ENCODE data around the gene RBBP5.

Gene RBBP5

DNA sequence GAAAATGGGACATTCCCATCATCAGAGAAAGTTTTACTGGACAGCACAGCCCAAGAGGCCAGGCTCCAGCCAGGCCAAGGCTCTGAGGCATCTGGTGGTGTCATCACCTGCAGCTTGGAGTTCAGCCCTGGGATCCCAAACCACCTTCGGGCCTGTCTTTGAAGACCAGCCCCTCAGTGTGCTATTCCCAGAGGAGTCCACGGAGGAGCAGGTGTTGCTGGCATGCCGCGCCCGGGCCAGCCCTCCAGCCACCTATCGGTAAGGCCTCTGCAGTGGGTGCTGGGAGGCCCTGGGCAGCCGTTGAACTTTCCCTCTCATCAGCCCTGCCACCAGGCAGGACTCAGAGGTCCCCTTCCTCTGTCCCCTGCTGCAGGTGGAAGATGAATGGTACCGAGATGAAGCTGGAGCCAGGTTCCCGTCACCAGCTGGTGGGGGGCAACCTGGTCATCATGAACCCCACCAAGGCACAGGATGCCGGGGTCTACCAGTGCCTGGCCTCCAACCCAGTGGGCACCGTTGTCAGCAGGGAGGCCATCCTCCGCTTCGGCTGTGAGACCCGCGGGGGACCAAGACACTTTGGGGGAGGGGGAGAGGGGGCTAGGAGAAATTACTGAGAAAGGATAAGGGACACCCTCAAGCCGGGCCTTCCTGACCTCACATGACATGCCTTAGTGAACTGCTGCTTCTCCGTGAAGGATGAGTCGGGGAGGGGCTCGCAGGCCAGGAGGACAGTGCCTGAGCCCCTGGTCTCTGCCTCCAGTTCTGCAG, 63.8 kb downstream of the RBBP5 start:
- no peak for DNase-seq (ENCODE audit: low read depth in 1 of 2, low spot score in 1 of 2)
- TF ChIP-seq JUND (IDR thresholded peaks at IDR 0.05; ENCODE audit: low read depth): no peak
- in situ Hi-C loops (cut with HindIII; ENCODE audit: low pct_unique_long_range_greater_than_20kb, low sequenced_read_pairs): no loop called here

DNA sequence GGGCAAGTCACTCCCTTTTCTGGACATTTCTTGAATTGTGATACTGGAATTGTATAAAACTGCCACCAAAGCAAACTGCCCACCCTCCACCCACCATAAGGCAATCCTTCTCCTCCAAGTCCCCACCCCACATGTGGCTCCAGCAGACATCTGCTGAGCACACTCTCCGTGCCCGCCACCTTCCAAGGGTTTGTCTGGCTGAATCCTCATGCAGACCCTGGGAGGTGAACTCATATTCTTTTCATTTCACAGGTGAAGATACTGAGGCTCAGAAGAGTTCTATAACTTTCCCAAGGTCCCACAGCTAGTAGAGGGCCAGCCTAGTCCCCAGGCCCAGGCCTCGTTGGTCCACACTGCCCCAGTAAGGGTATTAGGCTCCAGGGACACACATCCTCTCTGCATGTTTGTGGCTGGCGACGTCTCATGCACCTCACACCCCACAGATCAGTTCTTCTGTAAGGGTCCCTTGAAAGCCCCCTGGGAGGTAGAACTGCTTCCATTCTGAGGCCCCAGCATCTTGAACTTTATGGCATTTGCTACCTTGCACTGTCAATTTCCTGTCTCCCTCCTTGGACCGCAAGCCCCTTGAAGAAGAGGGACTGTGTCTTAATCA, 64.7 kb downstream of the RBBP5 start:
- in situ Hi-C loops (cut with HindIII; ENCODE audit: low pct_unique_long_range_greater_than_20kb, low sequenced_read_pairs): no loop called here

DNA sequence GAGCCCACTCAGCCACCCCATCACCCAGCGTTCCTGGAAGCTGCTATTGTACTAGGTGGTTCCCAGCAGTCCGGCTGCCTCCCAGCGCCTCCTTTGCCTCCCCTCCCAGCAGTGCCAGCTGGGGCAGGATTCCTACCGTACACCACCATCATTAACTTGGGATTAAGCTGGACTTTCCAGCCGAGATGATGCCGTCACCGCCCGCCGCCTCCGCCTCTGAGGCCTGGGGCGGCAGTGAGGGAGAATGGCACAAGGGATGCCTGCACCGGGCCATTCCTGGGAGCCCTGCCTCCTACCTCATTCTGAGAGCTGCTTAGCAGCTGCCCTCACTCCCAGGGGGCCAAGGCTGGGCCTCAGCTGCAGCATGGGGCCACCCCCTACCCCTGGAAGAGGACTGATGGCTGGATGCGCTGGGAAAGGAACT, 65.6 kb downstream of the RBBP5 start:
- in situ Hi-C loops (cut with HindIII; ENCODE audit: low pct_unique_long_range_greater_than_20kb, low sequenced_read_pairs): no loop called here
- no peak for DNase-seq (ENCODE audit: low read depth in 1 of 2, low spot score in 1 of 2)
- TF ChIP-seq JUND (IDR thresholded peaks at IDR 0.05; ENCODE audit: low read depth): no peak

More for the DNA sequence above, 64.7 kb downstream of the RBBP5 start:
- no peak for DNase-seq (ENCODE audit: low read depth in 1 of 2, low spot score in 1 of 2)
- no peak for TF ChIP-seq JUND (IDR thresholded peaks at IDR 0.05; ENCODE audit: low read depth)

DNA sequence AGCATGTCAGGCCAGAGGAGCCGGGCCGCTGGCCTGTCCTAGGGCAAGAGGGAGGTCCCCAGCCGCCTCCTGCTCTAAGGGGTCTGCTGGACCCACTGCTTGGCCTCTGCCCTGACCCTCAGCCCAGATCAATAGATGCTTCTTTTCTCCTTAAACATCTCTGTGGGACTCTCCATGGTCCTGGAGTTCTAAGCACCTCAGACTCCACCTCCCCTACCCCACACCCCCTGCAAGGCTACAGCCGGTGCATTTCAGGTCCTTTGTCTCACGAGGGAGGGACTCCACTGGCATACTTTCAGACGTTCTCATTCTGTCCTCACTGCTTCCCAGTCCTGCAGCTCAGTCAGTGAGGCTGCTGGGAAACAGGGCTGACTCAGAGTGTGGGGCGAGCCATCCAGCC, 67.8 kb downstream of the RBBP5 start:
- in situ Hi-C loops (cut with HindIII; ENCODE audit: low pct_unique_long_range_greater_than_20kb, low sequenced_read_pairs): no loop called here
- no peak for TF ChIP-seq JUND (IDR thresholded peaks at IDR 0.05; ENCODE audit: low read depth)
- DNase-seq (ENCODE audit: low read depth in 1 of 2, low spot score in 1 of 2): no peak

- DNase-seq (ENCODE audit: low read depth in 1 of 2, low spot score in 1 of 2): no peak
- in situ Hi-C loops (cut with HindIII; ENCODE audit: low pct_unique_long_range_greater_than_20kb, low sequenced_read_pairs): no loop called here
- TF ChIP-seq JUND (IDR thresholded peaks at IDR 0.05; ENCODE audit: low read depth): no peak
Observed at GRCh38 chr1:205053296-205053695, 68.5 kb downstream of the RBBP5 start.

DNA sequence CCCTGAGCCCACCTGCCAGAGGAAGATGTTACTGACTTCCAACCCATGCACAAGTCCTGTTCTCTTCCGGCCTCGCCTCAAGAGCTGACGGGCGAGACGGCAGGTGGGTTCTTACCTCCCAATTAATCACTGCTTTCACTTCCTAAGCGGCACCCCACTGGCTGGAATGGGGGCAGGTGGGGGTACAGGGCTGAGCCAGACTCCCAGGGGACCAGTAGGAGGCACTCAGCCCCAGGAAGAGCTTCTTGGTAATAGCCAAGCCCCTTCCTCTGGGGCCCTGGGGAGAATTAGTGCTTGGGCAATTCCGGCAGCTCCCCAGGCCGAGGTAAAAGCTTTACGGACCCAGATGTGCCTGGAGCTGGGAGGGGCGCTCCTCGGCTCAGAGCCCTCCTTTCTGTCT, 69.1 kb downstream of the RBBP5 start:
- TF ChIP-seq JUND (IDR thresholded peaks at IDR 0.05; ENCODE audit: low read depth): no peak
- in situ Hi-C loops (cut with HindIII; ENCODE audit: low pct_unique_long_range_greater_than_20kb, low sequenced_read_pairs): no loop called here
- no peak for DNase-seq (ENCODE audit: low read depth in 1 of 2, low spot score in 1 of 2)

DNA sequence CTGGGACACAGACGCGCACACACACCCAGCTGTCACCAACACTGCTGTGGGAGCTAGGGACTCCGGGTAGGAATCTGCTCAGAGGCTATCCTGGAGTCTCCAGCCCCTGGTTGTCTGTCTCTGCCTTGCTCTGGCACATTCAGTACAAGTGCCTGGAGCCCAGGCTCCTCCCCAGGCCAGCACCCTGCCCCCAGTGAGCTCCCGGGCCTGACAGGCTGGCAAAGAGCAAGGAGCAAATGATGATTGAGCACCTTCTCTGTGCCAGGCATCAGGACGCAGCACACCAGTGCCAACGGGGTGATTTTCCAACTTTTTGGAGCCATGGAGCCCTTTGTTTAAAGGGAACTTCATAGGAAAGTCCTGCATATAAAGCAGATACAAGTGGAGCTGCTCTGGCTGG, 72.3 kb downstream of the RBBP5 start:
- in situ Hi-C loops (cut with HindIII; ENCODE audit: low pct_unique_long_range_greater_than_20kb, low sequenced_read_pairs): no loop called here
- TF ChIP-seq JUND (IDR thresholded peaks at IDR 0.05; ENCODE audit: low read depth): no peak
- no peak for DNase-seq (ENCODE audit: low read depth in 1 of 2, low spot score in 1 of 2)

GRCh38 chr1:205048382-205048781, 73.4 kb downstream of the RBBP5 start:
- in situ Hi-C loops (cut with HindIII; ENCODE audit: low pct_unique_long_range_greater_than_20kb, low sequenced_read_pairs): no loop called here
- no peak for TF ChIP-seq JUND (IDR thresholded peaks at IDR 0.05; ENCODE audit: low read depth)
- DNase-seq (ENCODE audit: low read depth in 1 of 2, low spot score in 1 of 2): no peak

DNA sequence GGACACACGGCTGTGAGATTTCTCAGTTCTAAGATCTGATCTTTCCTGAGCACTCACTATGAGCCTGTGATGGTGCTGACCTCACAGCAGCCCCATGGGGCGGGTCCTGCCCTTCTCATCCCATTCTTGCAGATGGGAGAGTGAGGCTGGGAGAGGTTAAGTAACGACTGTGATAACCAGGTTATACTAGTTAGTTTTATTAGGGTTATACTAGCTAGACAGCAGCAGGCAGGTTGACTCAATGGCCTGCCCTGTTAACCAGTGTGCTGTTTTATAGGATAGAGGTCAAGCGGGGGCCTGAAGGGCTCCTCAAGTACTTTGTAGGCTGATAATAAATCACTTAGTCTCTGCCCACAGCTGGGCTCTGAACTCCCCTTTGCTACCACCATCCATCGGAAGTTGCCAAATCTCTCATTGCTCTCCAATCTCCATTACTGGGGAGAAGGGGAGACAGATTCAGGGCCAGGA, 74.0 kb downstream of the RBBP5 start:
- no peak for TF ChIP-seq JUND (IDR thresholded peaks at IDR 0.05; ENCODE audit: low read depth)
- in situ Hi-C loops (cut with HindIII; ENCODE audit: low pct_unique_long_range_greater_than_20kb, low sequenced_read_pairs): no loop called here
- DNase-seq (ENCODE audit: low read depth in 1 of 2, low spot score in 1 of 2): no peak

DNA sequence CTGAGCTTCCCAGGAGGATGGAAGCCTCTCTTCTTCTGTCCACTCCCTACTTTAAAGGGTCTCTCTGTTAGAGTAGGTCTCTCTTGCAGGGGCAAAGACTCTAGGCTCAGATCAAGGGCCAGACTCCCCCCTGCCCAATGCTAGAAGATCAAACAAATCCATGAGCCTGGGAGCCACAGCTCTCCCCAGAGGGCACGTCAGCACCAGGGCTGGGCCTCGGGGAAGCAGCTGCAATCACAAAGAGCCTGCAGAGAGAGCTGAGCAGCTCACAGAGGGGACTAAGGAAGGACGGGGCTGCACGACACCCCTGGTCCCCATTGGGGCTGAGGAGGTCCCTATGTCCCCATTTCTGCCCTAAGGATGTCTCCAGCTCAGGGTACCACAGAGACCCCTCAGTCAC, 74.9 kb downstream of the RBBP5 start:
- no peak for TF ChIP-seq JUND (IDR thresholded peaks at IDR 0.05; ENCODE audit: low read depth)
- no peak for DNase-seq (ENCODE audit: low read depth in 1 of 2, low spot score in 1 of 2)
- in situ Hi-C loops (cut with HindIII; ENCODE audit: low pct_unique_long_range_greater_than_20kb, low sequenced_read_pairs): no loop called here

DNA sequence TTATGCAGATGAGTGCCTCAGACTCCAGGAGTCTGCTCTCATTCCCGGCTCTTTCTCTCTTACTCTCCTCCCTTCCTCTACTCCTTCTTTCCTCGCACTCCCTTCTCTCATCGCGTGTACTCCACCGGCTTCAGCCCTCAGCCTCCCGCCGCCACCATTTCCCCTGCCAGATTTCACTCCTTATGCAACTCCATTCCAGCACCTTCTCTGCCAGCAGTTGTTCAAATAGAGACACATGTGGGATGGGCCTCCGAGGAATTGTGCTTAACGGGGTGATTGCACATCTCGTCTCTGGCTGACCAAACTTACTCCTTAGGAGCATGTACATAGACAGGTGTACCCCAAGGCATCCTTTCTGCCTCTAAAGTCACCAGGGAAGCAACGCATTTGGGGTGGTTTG, 76.6 kb downstream of the RBBP5 start:
- TF ChIP-seq JUND (IDR thresholded peaks at IDR 0.05; ENCODE audit: low read depth): no peak
- in situ Hi-C loops (cut with HindIII; ENCODE audit: low pct_unique_long_range_greater_than_20kb, low sequenced_read_pairs): no loop called here
- DNase-seq (ENCODE audit: low read depth in 1 of 2, low spot score in 1 of 2): no peak

DNA sequence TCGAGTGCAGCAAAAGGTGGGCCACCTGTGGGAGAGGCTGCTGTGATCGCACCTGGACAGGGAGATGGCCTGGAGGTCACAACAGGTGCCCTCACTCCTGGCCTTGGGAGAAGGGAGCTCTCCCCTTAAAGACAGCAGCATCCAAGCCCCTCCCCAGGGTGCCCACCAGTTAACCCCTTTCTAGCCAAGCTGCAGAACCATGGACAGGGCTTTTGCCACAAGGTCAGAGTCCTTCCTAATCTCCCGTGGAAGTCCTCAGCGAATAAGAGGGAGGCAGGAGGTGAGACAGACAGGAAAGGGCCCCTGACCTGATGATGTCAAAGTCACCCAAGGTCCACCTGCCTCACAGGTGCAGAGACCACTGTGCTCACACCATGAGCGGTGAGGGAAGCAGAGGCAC, 77.0 kb downstream of the RBBP5 start:
- TF ChIP-seq JUND (IDR thresholded peaks at IDR 0.05; ENCODE audit: low read depth): no peak
- DNase-seq (ENCODE audit: low read depth in 1 of 2, low spot score in 1 of 2): no peak
- in situ Hi-C loops (cut with HindIII; ENCODE audit: low pct_unique_long_range_greater_than_20kb, low sequenced_read_pairs): no loop called here

GRCh38 chr1:205043866-205044265, 77.9 kb downstream of the RBBP5 start:
- in situ Hi-C loops (cut with HindIII; ENCODE audit: low pct_unique_long_range_greater_than_20kb, low sequenced_read_pairs): no loop called here
- TF ChIP-seq JUND (IDR thresholded peaks at IDR 0.05; ENCODE audit: low read depth): no peak
- no peak for DNase-seq (ENCODE audit: low read depth in 1 of 2, low spot score in 1 of 2)
